Endodermal cell (in vitro differentiated cells): ENCODE data around the gene CENPF. TPM values are rescaled to one million over a fixed set of nuclear protein-coding genes. Genes with fewer than 3 reads are reported as not detected.

Experiments
- DNase-seq: peaks from one replicate; pipeline ENCODE4 v3.0.0-alpha.2; 2017
- H3K27ac ChIP-seq: 2 replicates; pipeline ENCODE4 v1.5.1; 2013; ENCODE audit warnings: mild to moderate bottlenecking, low read depth, low read length, moderate library complexity
- H3K27me3 ChIP-seq: 2 replicates; pipeline ENCODE4 v1.6.1; 2013; ENCODE audit warnings: mild to moderate bottlenecking, low read length, moderate library complexity; ENCODE audit not compliant: insufficient read depth, control insufficient read depth, poor library complexity, severe bottlenecking
- H3K36me3 ChIP-seq: 2 replicates; pipeline ENCODE4 v1.7.0; 2013; ENCODE audit warnings: mild to moderate bottlenecking, low read length, moderate library complexity; ENCODE audit not compliant: control insufficient read depth, insufficient read depth
- H3K4me1 ChIP-seq: one replicate; pipeline ENCODE4 v1.7.0; 2013; ENCODE audit warnings: low read length; ENCODE audit not compliant: control insufficient read depth, insufficient read depth
- H3K4me3 ChIP-seq: 2 replicates; pipeline ENCODE4 v1.5.1; 2013; ENCODE audit warnings: mild to moderate bottlenecking, low read length, moderate library complexity
- H3K9ac ChIP-seq: 2 replicates; pipeline ENCODE4 v1.6.1; 2013; ENCODE audit warnings: mild to moderate bottlenecking, low read length, moderate library complexity; ENCODE audit not compliant: poor library complexity, severe bottlenecking; ENCODE audit errors: extremely low read depth
- H3K9me3 ChIP-seq: 2 replicates; pipeline ENCODE4 v1.6.1; 2013; ENCODE audit warnings: mild to moderate bottlenecking, low read length, moderate library complexity; ENCODE audit not compliant: control insufficient read depth
- H3K27ac Mint-ChIP-seq: 2 replicates; pipeline ENCODE4 v1.8.0; 2020; ENCODE audit warnings: mixed read lengths
- H3K27me3 Mint-ChIP-seq: 2 replicates; pipeline ENCODE4 v1.8.0; 2021; ENCODE audit warnings: mild to moderate bottlenecking, mixed read lengths; ENCODE audit not compliant: insufficient read depth
- H3K36me3 Mint-ChIP-seq: 2 replicates; pipeline ENCODE4 v1.8.0; 2020; ENCODE audit warnings: low read depth, mixed read lengths
- H3K4me1 Mint-ChIP-seq: 2 replicates; pipeline ENCODE4 v1.8.0; 2020; ENCODE audit warnings: mixed read lengths
- H3K4me3 Mint-ChIP-seq: 2 replicates; pipeline ENCODE4 v1.8.0; 2020; ENCODE audit warnings: mild to moderate bottlenecking, moderate library complexity, mixed read lengths
- H3K9me3 Mint-ChIP-seq: 2 replicates; pipeline ENCODE4 v1.8.0; 2020; ENCODE audit warnings: mild to moderate bottlenecking, mixed read lengths
- WGBS, 2 experiments: methylation state at CpG; one replicate each; pipeline versions ENCODE4 v1.1.5 to v1.1.7; 2013; ENCODE audit warnings: missing lambda C conversion rate in 2 of 2, mixed read lengths in 1 of 2; ENCODE audit not compliant: insufficient coverage in 1 of 2, insufficient read length in 1 of 2; 5-methylcytosine and 5-hydroxymethylcytosine counted together
- total RNA-seq, 2 donors: library from RNA; stranded (reverse); fragmentation: NEBNext Ultra II Directional in 1 of 2; extraction: Animal tissue kit (Norgen Biotek cat#: 25700) in 1 of 2; gene quantifications; 2 replicates in 1 of 2; 3 replicates in 1 of 2; pipeline ENCODE4 v1.2.1, GENCODE V29; 2021
- TF ChIP-seq, protein P1 (sequence below): fragments of 200-600 bp; sonication (generic); conservative IDR thresholded peaks from 2 replicates; pipeline ENCODE4 v1.5.0; 2021; ENCODE audit warnings: antibody characterized with exemption, mild to moderate bottlenecking

CENPF gene
- total RNA-seq, 2 donors from 2014 or later = 77.2 to 87.2 TPM

DNA sequence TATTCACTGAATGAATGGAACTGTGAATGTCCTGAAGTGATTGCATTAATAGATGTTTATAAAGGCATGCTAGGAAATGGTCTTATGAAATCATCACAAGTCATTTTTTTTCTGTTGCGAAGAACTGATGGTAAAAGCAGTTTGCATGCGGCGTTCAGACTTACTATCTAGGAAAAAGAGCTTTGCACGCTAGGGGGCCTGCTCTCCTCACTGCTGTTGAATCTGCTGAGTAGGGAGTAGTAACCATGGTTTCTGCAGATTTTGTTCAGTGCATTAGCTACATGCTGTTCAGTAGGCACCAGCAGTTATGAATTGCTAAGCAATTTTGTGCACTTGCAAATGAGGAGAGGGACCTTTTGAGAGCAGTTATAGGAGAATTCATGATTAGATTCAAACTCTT is 57.9 kb downstream of the CENPF start:
- Mint-ChIP-seq H3K27me3 (no peaks in the 10 kb centered on the region), H3K27ac (no peak overlapping the region), H3K9me3 (no peaks in the 10 kb centered on the region), H3K4me3 (no peak overlapping the region), H3K36me3 (peaks cover 67% of the 10 kb centered on the region), H3K4me1 (peaks cover 2% of the 10 kb centered on the region)
- Histone ChIP-seq H3K36me3 (peaks cover 98% of the 10 kb centered on the region), H3K9ac (no peak overlapping the region), H3K9me3 (no peaks in the 10 kb centered on the region), H3K4me3 (no peak overlapping the region), H3K27ac (no peak overlapping the region), H3K27me3 (no peaks in the 10 kb centered on the region), H3K4me1 (no peaks in the 10 kb centered on the region)
- WGBS, 2 experiments = 81 to 89% methylated on average over 4 of the region's 4 CpGs
- DNase-seq = peak; percentile 66
- TF ChIP-seq, protein P1, sequence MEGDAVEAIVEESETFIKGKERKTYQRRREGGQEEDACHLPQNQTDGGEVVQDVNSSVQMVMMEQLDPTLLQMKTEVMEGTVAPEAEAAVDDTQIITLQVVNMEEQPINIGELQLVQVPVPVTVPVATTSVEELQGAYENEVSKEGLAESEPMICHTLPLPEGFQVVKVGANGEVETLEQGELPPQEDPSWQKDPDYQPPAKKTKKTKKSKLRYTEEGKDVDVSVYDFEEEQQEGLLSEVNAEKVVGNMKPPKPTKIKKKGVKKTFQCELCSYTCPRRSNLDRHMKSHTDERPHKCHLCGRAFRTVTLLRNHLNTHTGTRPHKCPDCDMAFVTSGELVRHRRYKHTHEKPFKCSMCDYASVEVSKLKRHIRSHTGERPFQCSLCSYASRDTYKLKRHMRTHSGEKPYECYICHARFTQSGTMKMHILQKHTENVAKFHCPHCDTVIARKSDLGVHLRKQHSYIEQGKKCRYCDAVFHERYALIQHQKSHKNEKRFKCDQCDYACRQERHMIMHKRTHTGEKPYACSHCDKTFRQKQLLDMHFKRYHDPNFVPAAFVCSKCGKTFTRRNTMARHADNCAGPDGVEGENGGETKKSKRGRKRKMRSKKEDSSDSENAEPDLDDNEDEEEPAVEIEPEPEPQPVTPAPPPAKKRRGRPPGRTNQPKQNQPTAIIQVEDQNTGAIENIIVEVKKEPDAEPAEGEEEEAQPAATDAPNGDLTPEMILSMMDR = peak; percentile 63

DNA sequence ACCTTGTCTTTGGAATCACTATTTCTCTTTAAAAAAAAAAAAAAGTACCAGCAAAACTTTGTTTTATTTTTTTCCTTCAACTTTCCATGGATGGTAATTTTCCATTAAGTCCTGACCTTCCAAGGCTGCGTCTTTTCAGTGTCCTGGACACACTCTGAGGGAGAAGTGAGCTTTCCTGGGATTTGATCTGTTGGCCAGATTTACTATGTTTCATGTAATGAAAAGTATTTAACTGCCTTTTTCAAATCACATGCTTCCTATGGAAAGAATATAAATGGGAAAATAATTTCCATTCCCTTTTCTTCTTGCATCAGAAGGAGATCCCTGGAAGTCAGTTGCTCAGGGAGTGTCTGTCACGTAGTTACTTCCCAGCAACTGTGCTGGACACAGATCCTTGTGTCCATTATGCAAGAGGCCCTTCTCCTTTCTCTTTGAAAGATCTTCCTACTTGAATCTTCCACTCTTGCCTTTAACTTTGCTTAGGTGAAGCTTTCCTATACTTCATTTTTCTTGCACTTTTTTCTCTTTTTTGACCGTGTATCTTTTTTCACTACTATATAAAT is 59.3 kb downstream of the CENPF start:
- TF ChIP-seq, protein P1 = no peak
- Histone ChIP-seq H3K9me3 (no peaks in the 10 kb centered on the region), H3K4me1 (peaks cover 6% of the 10 kb centered on the region), H3K27ac (no peak overlapping the region), H3K36me3 (peaks cover 97% of the 10 kb centered on the region), H3K9ac (no peak overlapping the region), H3K27me3 (no peaks in the 10 kb centered on the region), H3K4me3 (no peak overlapping the region)
- 97 to 100% methylated on average over 2 to 3 of the region's 3 CpGs for WGBS, 2 experiments
- H3K27ac Mint-ChIP-seq = no peak overlapping the region
- H3K9me3 Mint-ChIP-seq = no peaks in the 10 kb centered on the region
- no peak overlapping the region for H3K4me3 Mint-ChIP-seq
- H3K4me1 Mint-ChIP-seq = peaks cover 17% of the 10 kb centered on the region
- peaks cover 66% of the 10 kb centered on the region for H3K36me3 Mint-ChIP-seq
- no peaks in the 10 kb centered on the region for H3K27me3 Mint-ChIP-seq
- DNase-seq = no peak

DNA sequence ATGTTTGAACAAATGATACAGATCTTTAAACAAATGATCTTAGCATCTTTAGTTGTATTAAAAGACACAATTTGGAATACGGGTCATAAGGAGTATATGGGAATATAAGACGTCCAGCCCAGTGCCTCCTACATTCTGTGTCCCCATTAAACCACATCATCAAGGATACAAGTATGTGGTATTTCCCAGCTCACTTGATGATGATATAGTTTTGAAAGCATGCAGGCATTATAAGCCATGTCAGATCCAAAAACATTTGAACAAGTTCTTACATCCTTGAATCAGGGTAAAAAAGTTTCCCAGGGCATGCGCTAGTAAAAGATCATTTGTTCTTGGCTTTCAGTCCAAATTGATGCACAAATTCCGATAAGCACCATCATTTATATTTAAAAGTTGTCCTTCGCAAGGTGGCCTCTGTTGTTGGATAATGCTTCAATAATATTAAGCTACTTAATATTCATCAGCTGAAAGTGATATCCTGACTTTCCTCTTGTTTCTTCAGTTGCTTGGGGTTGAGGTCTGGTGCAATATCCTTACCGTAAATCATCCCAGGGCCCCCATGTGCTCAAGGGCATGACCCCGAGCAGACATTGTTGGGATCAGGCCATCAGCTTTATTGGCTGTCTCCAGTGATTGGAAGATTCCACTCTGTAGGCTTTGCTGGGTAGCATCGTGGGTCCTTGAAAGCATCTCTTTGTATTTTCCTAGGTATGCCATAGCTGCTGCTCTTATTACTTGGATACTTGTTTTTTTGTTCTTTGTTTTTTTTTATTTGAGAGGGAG is 61.8 kb downstream of the CENPF start:
- 97% methylated on average over 6 to 8 of the region's 8 CpGs for WGBS, 2 experiments
- H3K9me3 Mint-ChIP-seq = no peaks in the 10 kb centered on the region
- Histone ChIP-seq H3K9me3 (no peaks in the 10 kb centered on the region), H3K27me3 (no peaks in the 10 kb centered on the region), H3K36me3 (peaks cover 88% of the 10 kb centered on the region), H3K4me3 (no peak overlapping the region), H3K4me1 (peaks cover 6% of the 10 kb centered on the region), H3K9ac (no peak overlapping the region), H3K27ac (no peak overlapping the region)
- no peak overlapping the region for H3K4me3 Mint-ChIP-seq
- H3K36me3 Mint-ChIP-seq = peaks cover 49% of the 10 kb centered on the region
- H3K27me3 Mint-ChIP-seq = no peaks in the 10 kb centered on the region
- H3K27ac Mint-ChIP-seq = no peak overlapping the region
- no peak for DNase-seq
- peaks cover 18% of the 10 kb centered on the region for H3K4me1 Mint-ChIP-seq
- TF ChIP-seq, protein P1 = no peak
